A549 (cell line): ENCODE measurements around the gene ZNF275.

Experiments
- CBX2 ChIP-seq: fragments of 200-600 bp; sonication (generic); IDR thresholded peaks from 2 replicates; pipeline ENCODE4 v1.6.1; 2016; ENCODE audit warnings: low read depth, mild to moderate bottlenecking, borderline replicate concordance
- ESRRA ChIP-seq: fragments of 150-350 bp; IDR thresholded peaks from 2 replicates; pipeline ENCODE4 v1.6.1; 2014; ENCODE audit warnings: mild to moderate bottlenecking, low read length, borderline replicate concordance
- HMGXB4 ChIP-seq: fragments of 250-450 bp; sonication (Bioruptor Pico); IDR thresholded peaks from 2 replicates; pipeline ENCODE4 v1.5.0; 2021; ENCODE audit warnings: mild to moderate bottlenecking, moderate library complexity, borderline replicate concordance
- KDM1A ChIP-seq: fragments of 200-600 bp; sonication (generic); IDR thresholded peaks from 2 replicates; pipeline ENCODE4 v1.6.1; 2016; ENCODE audit warnings: low read depth, mild to moderate bottlenecking
- ZFP36 ChIP-seq: fragments of 450-650 bp; IDR thresholded peaks from 2 replicates; pipeline ENCODE4 v1.6.1; 2014; ENCODE audit warnings: borderline replicate concordance; ENCODE audit not compliant: partially characterized antibody

GRCh38 chrX:153382563-153383482 lies 48.9 kb downstream of the ZNF275 start:
- TF ChIP-seq CBX2 (no peak), ESRRA (no peak), KDM1A (no peak), HMGXB4 (no peak), ZFP36 (no peak)
